H9 (cell line): ENCODE data around the gene FAM43A. TPM values are rescaled to one million over a fixed set of nuclear protein-coding genes. Genes with fewer than 3 reads are reported as not detected.

Experiments
- DNase-seq: peaks from one replicate; pipeline ENCODE4 v3.0.0-alpha.2; 2017
- H2AFZ ChIP-seq: one replicate; pipeline ENCODE4 v1.6.1; 2013; ENCODE audit warnings: mild to moderate bottlenecking, low read length, control low read depth, moderate library complexity
- H2AK5ac ChIP-seq: 2 replicates; pipeline ENCODE4 v1.6.1; 2013; ENCODE audit warnings: low read length, control low read depth, mixed read lengths; ENCODE audit not compliant: insufficient read length
- H2BK120ac ChIP-seq: one replicate; pipeline ENCODE4 v1.6.1; 2013; ENCODE audit warnings: low read depth, mild to moderate bottlenecking, low read length, control low read depth, inconsistent platforms; ENCODE audit not compliant: poor library complexity, severe bottlenecking
- H2BK12ac ChIP-seq: 2 replicates; pipeline ENCODE4 v1.6.1; 2013; ENCODE audit warnings: low read length, control low read depth, mixed read lengths, low read depth; ENCODE audit not compliant: insufficient read length
- H2BK15ac ChIP-seq: 2 replicates; pipeline ENCODE4 v1.6.1; 2013; ENCODE audit warnings: low read depth, low read length, control low read depth
- H2BK20ac ChIP-seq: one replicate; pipeline ENCODE4 v1.6.1; 2013; ENCODE audit warnings: low read depth, mild to moderate bottlenecking, low read length, control low read depth, inconsistent platforms; ENCODE audit not compliant: poor library complexity, severe bottlenecking
- H2BK5ac ChIP-seq: 2 replicates; pipeline ENCODE4 v1.6.1; 2013; ENCODE audit warnings: low read length, control low read depth, mixed read lengths; ENCODE audit not compliant: insufficient read length
- H3K14ac ChIP-seq: 2 replicates; pipeline ENCODE4 v1.6.1; 2013; ENCODE audit warnings: low read length, control low read depth; ENCODE audit not compliant: insufficient read depth
- H3K18ac ChIP-seq: 2 replicates; pipeline ENCODE4 v1.6.1; 2013; ENCODE audit warnings: low read depth, mild to moderate bottlenecking, mixed read lengths, low read length, control low read depth; ENCODE audit not compliant: insufficient read length
- H3K23ac ChIP-seq: 2 replicates; pipeline ENCODE4 v1.6.1; 2013; ENCODE audit warnings: low read length, control low read depth, mixed read lengths, low read depth; ENCODE audit not compliant: insufficient read length
- H3K23me2 ChIP-seq: 2 replicates; pipeline ENCODE4 v1.6.1; 2013; ENCODE audit warnings: low read depth, mild to moderate bottlenecking, mixed read lengths, low read length, control low read depth; ENCODE audit not compliant: insufficient read length, poor library complexity, severe bottlenecking
- H3K27ac ChIP-seq: 2 replicates; pipeline ENCODE4 v1.5.1; 2013; ENCODE audit warnings: low read length, control low read depth, mixed read lengths, low read depth; ENCODE audit not compliant: insufficient read length
- H3K27me3 ChIP-seq: 2 replicates; pipeline ENCODE4 v1.6.1; 2013; ENCODE audit warnings: low read length, control low read depth, inconsistent platforms; ENCODE audit not compliant: insufficient read depth
- H3K4ac ChIP-seq: 2 replicates; pipeline ENCODE4 v1.6.1; 2013; ENCODE audit warnings: low read depth, mild to moderate bottlenecking, control low read depth, inconsistent platforms, low read length, moderate library complexity
- H3K4me1 ChIP-seq: 2 replicates; pipeline ENCODE4 v1.6.1; 2013; ENCODE audit warnings: low read length, control low read depth, inconsistent platforms; ENCODE audit not compliant: insufficient read depth
- H3K4me2 ChIP-seq: 2 replicates; pipeline ENCODE4 v1.6.1; 2013; ENCODE audit warnings: low read length, control low read depth, mixed read lengths; ENCODE audit not compliant: insufficient read length, insufficient read depth
- H3K56ac ChIP-seq: 2 replicates; pipeline ENCODE4 v1.6.1; 2013; ENCODE audit warnings: low read depth, mild to moderate bottlenecking, mixed read lengths, low read length, control low read depth; ENCODE audit not compliant: insufficient read length
- H3K79me1 ChIP-seq: 2 replicates; pipeline ENCODE4 v1.6.1; 2013; ENCODE audit warnings: low read depth, mild to moderate bottlenecking, moderate library complexity, low read length, control low read depth, inconsistent platforms; ENCODE audit not compliant: insufficient read depth, poor library complexity, severe bottlenecking
- H3K79me2 ChIP-seq: 2 replicates; pipeline ENCODE4 v1.6.1; 2013; ENCODE audit warnings: low read length, control low read depth, inconsistent platforms; ENCODE audit not compliant: insufficient read depth
- H3K9ac ChIP-seq: 2 replicates; pipeline ENCODE4 v1.6.1; 2013; ENCODE audit warnings: low read length, control low read depth, mixed read lengths; ENCODE audit not compliant: insufficient read length; ENCODE audit errors: extremely low read depth
- H3K9me3 ChIP-seq: one replicate; pipeline ENCODE4 v1.6.1; 2013; ENCODE audit warnings: low read depth, low read length, inconsistent platforms; ENCODE audit not compliant: control insufficient read depth
- H3T11ph ChIP-seq: one replicate; pipeline ENCODE4 v1.6.1; 2013; ENCODE audit warnings: mild to moderate bottlenecking, low read length, control low read depth, inconsistent platforms
- H4K20me1 ChIP-seq: one replicate; pipeline ENCODE4 v1.6.1; 2013; ENCODE audit not compliant: control insufficient read depth, insufficient read length, insufficient read depth
- H4K5ac ChIP-seq: 2 replicates; pipeline ENCODE4 v1.6.1; 2013; ENCODE audit warnings: low read depth, mild to moderate bottlenecking, mixed read lengths, low read length, control low read depth; ENCODE audit not compliant: insufficient read length
- H4K8ac ChIP-seq: replicated peaks from 2 replicates; pipeline ENCODE4 v1.6.1; 2013; ENCODE audit warnings: low read length, control low read depth, mixed read lengths, low read depth; ENCODE audit not compliant: insufficient read length
- H4K91ac ChIP-seq: 2 replicates; pipeline ENCODE4 v1.6.1; 2013; ENCODE audit warnings: low read depth, mild to moderate bottlenecking, moderate library complexity, mixed read lengths, low read length, control low read depth; ENCODE audit not compliant: insufficient read length
- H3K27ac Mint-ChIP-seq, 3 experiments: 2 replicates in 2 of 3; 3 replicates in 1 of 3; pipeline ENCODE4 v1.8.0; 2020 to 2021; ENCODE audit warnings: mixed read lengths in 3 of 3, mild to moderate bottlenecking in 1 of 3, moderate library complexity in 1 of 3
- H3K27me3 Mint-ChIP-seq: 2 replicates; pipeline ENCODE4 v1.8.0; 2021; ENCODE audit warnings: low read depth, mild to moderate bottlenecking, moderate library complexity, mixed read lengths
- H3K36me3 Mint-ChIP-seq, 3 experiments: 2 replicates in 2 of 3; 3 replicates in 1 of 3; pipeline ENCODE4 v1.8.0; 2020 to 2021; ENCODE audit warnings: low read depth in 3 of 3, mixed read lengths in 3 of 3; ENCODE audit not compliant: insufficient read depth in 1 of 3
- H3K4me1 Mint-ChIP-seq, 2 experiments: 2 replicates each; pipeline ENCODE4 v1.8.0; 2020; ENCODE audit warnings: mixed read lengths in 2 of 2
- H3K4me3 Mint-ChIP-seq, 2 experiments: 2 replicates in 1 of 2; 3 replicates in 1 of 2; pipeline ENCODE4 v1.8.0; 2020 to 2021; ENCODE audit warnings: mild to moderate bottlenecking in 2 of 2, mixed read lengths in 2 of 2, moderate library complexity in 1 of 2
- H3K9me3 Mint-ChIP-seq, 2 experiments: 2 replicates in 1 of 2; 3 replicates in 1 of 2; pipeline ENCODE4 v1.8.0; 2020; ENCODE audit warnings: mild to moderate bottlenecking in 2 of 2, mixed read lengths in 2 of 2, moderate library complexity in 1 of 2
- WGBS: extraction: QIAGEN DNeasy Blood & Tissue Kit; methylation state at CpG from one replicate; pipeline ENCODE4 v1.1.7; 2013; ENCODE audit warnings: missing lambda C conversion rate, low lambda C conversion rate, mixed read lengths; ENCODE audit not compliant: insufficient read length; ENCODE audit errors: extremely low coverage; 5-methylcytosine and 5-hydroxymethylcytosine counted together
- total RNA-seq: library from RNA; stranded (reverse); gene quantifications from 2 replicates; pipeline ENCODE4 v1.2.1, GENCODE V29; 2021
- TF ChIP-seq, protein P1 (sequence below): fragments of 200-600 bp; sonication (generic); conservative IDR thresholded peaks from 3 replicates; pipeline ENCODE4 v1.8.0; 2021; ENCODE audit warnings: antibody characterized with exemption, mild to moderate bottlenecking

FAM43A gene
- total RNA-seq, 1 experiment from 2014 or later = 2.7 TPM

DNA sequence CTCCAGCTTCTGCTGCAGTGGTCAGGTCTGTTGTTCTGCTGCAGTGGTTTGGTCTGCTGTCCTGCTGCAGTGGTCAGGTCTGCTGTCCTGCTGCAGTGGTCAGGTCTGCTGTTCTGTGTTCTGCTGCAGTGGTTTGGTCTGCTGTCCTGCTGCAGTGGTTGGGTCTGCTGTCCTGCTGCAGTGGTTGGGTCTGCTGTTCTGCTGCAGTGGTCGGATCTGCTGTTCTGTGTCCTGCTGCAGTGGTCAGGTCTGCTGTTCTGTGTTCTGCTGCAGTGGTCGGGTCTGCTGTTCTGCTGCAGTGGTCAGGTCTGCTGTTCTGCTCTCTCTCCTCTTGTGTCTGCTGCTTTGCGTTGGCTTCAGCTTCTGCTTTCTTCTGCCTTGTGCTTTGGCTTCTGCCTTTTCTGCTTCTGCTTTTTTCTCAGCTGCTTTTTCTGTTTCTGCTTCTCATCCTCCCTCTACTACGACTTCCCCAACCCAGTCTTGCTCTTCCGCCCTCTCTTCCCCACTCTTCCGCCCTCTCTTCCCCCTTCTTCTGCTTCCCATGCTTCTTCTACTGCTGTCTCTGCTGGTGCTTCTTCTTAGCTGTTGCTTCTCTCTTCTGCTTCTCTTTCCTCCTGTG, 50.7 kb downstream of the FAM43A start:
- H3K27ac Mint-ChIP-seq = no peak overlapping the region
- H3K14ac ChIP-seq = no peak overlapping the region
- H3K23me2 ChIP-seq = no peaks in the 10 kb centered on the region
- H3K27me3 ChIP-seq = no peaks in the 10 kb centered on the region
- H3K4me1 Mint-ChIP-seq = peaks cover 12 to 22% of the 10 kb centered on the region in 2 experiments
- no peaks in the 10 kb centered on the region for H3K79me2 ChIP-seq
- H3K4me2 ChIP-seq = no peak overlapping the region
- H4K91ac ChIP-seq = no peak overlapping the region
- H4K8ac ChIP-seq = no peak overlapping the region
- peaks cover 0 to 2% (median 0%) of the 10 kb centered on the region in 3 experiments; a peak in 1 of 7 replicates for H3K36me3 Mint-ChIP-seq
- peaks cover 4% of the 10 kb centered on the region for H3K27me3 Mint-ChIP-seq
- no peak overlapping the region for H2BK5ac ChIP-seq
- no peak overlapping the region for H2BK20ac ChIP-seq
- H3K4ac ChIP-seq = no peak overlapping the region
- H2BK120ac ChIP-seq = no peak overlapping the region
- H3K18ac ChIP-seq = no peak overlapping the region
- H2BK15ac ChIP-seq = no peak overlapping the region
- H2BK12ac ChIP-seq = no peak overlapping the region
- no peak overlapping the region for H2AK5ac ChIP-seq
- no peak overlapping the region for H3K27ac ChIP-seq
- no peaks in the 10 kb centered on the region for H4K20me1 ChIP-seq
- no peak overlapping the region for H3K23ac ChIP-seq
- H3K4me1 ChIP-seq = peaks cover 3% of the 10 kb centered on the region; the same call in 1 of the 2 replicates
- no peak overlapping the region for H2AFZ ChIP-seq
- no peak overlapping the region for H3K56ac ChIP-seq
- TF ChIP-seq, protein P1, sequence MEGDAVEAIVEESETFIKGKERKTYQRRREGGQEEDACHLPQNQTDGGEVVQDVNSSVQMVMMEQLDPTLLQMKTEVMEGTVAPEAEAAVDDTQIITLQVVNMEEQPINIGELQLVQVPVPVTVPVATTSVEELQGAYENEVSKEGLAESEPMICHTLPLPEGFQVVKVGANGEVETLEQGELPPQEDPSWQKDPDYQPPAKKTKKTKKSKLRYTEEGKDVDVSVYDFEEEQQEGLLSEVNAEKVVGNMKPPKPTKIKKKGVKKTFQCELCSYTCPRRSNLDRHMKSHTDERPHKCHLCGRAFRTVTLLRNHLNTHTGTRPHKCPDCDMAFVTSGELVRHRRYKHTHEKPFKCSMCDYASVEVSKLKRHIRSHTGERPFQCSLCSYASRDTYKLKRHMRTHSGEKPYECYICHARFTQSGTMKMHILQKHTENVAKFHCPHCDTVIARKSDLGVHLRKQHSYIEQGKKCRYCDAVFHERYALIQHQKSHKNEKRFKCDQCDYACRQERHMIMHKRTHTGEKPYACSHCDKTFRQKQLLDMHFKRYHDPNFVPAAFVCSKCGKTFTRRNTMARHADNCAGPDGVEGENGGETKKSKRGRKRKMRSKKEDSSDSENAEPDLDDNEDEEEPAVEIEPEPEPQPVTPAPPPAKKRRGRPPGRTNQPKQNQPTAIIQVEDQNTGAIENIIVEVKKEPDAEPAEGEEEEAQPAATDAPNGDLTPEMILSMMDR = no peak
- H3K9me3 Mint-ChIP-seq = peaks cover 2 to 8% of the 10 kb centered on the region in 2 experiments; a peak in 3 of 5 replicates
- no CpG with 5 or more reads among the region's 6 CpGs for WGBS
- H3K4me3 Mint-ChIP-seq = no peak overlapping the region
- no peaks in the 10 kb centered on the region for H3K79me1 ChIP-seq
- no peak overlapping the region for H3T11ph ChIP-seq
- H3K9ac ChIP-seq = no peak overlapping the region
- no peak overlapping the region for H4K5ac ChIP-seq
- H3K9me3 ChIP-seq = no peaks in the 10 kb centered on the region
- no peak for DNase-seq
